ENCODE results near the gene PPP4R1.

The PPP4R1 gene

DNA sequence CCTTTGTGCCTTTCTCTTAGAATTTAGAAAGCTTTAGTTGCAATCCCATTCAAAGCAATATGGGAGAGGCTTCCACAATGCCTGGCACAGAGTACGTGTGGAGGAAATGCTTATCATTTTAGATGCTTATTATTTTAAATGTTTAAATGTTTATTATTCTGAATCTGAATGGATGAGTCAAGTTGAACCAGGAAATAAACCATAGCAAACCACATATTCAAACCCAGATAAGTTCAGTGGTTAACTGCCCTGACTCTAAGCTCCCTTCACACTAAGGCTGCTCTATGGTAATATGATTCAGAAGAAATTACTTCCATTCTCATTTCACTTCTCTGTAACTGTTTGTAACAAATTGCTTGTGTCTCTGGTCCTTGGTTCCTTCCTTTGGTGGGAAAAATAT lies 5.2 kb upstream of the PPP4R1 start:
- no peak overlapping the region for H3K4me3 ChIP-seq (ENCODE audit: low read length, poor library complexity, severe bottlenecking)
- no peak overlapping the region for H3K9ac ChIP-seq (ENCODE audit: low read depth, low read length, poor library complexity, severe bottlenecking)
- no peak for TF ChIP-seq EZH2phosphoT487 (IDR thresholded peaks at IDR 0.05; ENCODE audit: borderline replicate concordance)
- TF ChIP-seq, protein P1, sequence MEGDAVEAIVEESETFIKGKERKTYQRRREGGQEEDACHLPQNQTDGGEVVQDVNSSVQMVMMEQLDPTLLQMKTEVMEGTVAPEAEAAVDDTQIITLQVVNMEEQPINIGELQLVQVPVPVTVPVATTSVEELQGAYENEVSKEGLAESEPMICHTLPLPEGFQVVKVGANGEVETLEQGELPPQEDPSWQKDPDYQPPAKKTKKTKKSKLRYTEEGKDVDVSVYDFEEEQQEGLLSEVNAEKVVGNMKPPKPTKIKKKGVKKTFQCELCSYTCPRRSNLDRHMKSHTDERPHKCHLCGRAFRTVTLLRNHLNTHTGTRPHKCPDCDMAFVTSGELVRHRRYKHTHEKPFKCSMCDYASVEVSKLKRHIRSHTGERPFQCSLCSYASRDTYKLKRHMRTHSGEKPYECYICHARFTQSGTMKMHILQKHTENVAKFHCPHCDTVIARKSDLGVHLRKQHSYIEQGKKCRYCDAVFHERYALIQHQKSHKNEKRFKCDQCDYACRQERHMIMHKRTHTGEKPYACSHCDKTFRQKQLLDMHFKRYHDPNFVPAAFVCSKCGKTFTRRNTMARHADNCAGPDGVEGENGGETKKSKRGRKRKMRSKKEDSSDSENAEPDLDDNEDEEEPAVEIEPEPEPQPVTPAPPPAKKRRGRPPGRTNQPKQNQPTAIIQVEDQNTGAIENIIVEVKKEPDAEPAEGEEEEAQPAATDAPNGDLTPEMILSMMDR (conservative IDR thresholded peaks at IDR 0.05; ENCODE audit: low read length): no peak
- no peaks in the 10 kb centered on the region for H3K9me3 ChIP-seq (ENCODE audit: insufficient read depth, low read depth, low read length)
- peaks cover 24% of the 10 kb centered on the region for H3K4me1 ChIP-seq (ENCODE audit: insufficient read depth, low read length, poor library complexity, severe bottlenecking)
- peaks cover 9% of the 10 kb centered on the region; the same call in 1 of the 2 replicates for H3F3A ChIP-seq (ENCODE audit: low read depth)
- no peaks in the 10 kb centered on the region for H3K36me3 ChIP-seq (ENCODE audit: insufficient read depth, low read length)
- H3K9me2 ChIP-seq (replicated peaks; ENCODE audit: low read depth, low read length): no peaks in the 10 kb centered on the region
- H3K27me3 ChIP-seq (ENCODE audit: insufficient read depth, low read length, poor library complexity, severe bottlenecking): no peaks in the 10 kb centered on the region
- H3K79me2 ChIP-seq (ENCODE audit: insufficient read depth, low read length): peaks cover 8% of the 10 kb centered on the region; the same call in 1 of the 2 replicates
- H4K20me1 ChIP-seq (ENCODE audit: insufficient read depth, low read length, poor library complexity, severe bottlenecking): no peaks in the 10 kb centered on the region
- H2AFZ ChIP-seq (ENCODE audit: low read length): no peak overlapping the region
- peak overlapping the region; percentile 31 for H3K4me2 ChIP-seq (ENCODE audit: low read depth, low read length, poor library complexity, severe bottlenecking)

DNA sequence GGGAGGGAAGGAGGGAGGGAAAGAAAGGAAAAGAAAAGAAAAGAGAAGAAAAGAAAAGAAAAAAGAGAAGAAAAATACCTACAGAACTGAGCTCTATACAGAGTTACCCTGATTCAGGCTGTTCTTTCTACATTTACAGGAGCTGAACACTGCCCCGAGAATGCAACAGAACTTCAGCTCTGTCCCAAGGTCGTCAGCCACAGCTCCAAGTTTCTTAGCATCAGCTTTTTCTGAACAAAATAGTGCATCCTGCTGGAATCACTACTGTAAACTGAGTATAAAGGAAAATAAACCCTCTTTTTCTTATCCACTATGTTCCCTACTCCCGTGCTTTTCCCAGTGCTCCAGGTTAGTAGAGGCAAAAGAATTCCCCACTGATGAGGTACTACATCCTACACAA lies 4.7 kb upstream of the PPP4R1 start:
- Histone ChIP-seq H3F3A (ENCODE audit: low read depth) (peaks cover 9% of the 10 kb centered on the region; the same call in 1 of the 2 replicates), H3K4me3 (ENCODE audit: low read length, poor library complexity, severe bottlenecking) (no peak overlapping the region), H3K4me1 (ENCODE audit: insufficient read depth, low read length, poor library complexity, severe bottlenecking) (peaks cover 24% of the 10 kb centered on the region), H3K79me2 (ENCODE audit: insufficient read depth, low read length) (peaks cover 8% of the 10 kb centered on the region; the same call in 1 of the 2 replicates), H3K9ac (ENCODE audit: low read depth, low read length, poor library complexity, severe bottlenecking) (no peak overlapping the region), H3K4me2 (ENCODE audit: low read depth, low read length, poor library complexity, severe bottlenecking) (peak overlapping the region; percentile 31), H4K20me1 (ENCODE audit: insufficient read depth, low read length, poor library complexity, severe bottlenecking) (no peaks in the 10 kb centered on the region), H3K36me3 (ENCODE audit: insufficient read depth, low read length) (no peaks in the 10 kb centered on the region), H3K9me3 (ENCODE audit: insufficient read depth, low read depth, low read length) (no peaks in the 10 kb centered on the region), H3K27me3 (ENCODE audit: insufficient read depth, low read length, poor library complexity, severe bottlenecking) (no peaks in the 10 kb centered on the region), H2AFZ (ENCODE audit: low read length) (no peak overlapping the region), H3K9me2 (replicated peaks; ENCODE audit: low read depth, low read length) (no peaks in the 10 kb centered on the region)
- TF ChIP-seq EZH2phosphoT487 (IDR thresholded peaks at IDR 0.05; ENCODE audit: borderline replicate concordance): no peak
- TF ChIP-seq, protein P1 (conservative IDR thresholded peaks at IDR 0.05; ENCODE audit: low read length): no peak

DNA sequence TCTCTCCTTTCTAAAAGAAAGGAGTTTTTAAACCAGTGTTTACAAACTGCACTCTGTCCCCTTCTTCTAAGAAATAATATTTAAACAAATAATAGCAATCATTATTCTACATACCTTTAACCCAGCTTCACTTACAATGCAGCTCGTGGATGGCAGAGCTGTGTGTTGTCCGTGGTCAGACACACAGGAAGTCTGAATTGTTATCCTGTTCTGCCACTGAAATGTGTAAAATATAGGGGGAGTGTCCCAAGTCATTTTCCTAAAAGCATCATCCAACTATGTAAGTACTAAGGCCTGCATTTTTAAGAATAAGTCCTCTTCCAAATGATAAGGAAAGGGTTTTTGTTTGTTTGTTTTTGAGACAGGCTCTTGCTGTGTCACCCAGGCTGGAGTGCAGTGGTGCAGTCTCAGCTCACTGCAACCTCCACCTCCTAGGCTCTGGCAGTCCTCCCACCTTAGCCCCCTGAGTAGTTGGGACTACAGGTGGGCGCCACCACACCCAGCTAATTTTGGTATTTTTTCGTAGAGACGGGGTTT lies 2.7 kb upstream of the PPP4R1 start:
- Histone ChIP-seq H3K36me3 (ENCODE audit: insufficient read depth, low read length) (no peaks in the 10 kb centered on the region), H2AFZ (ENCODE audit: low read length) (peak overlapping the region; percentile 46), H3K4me3 (ENCODE audit: low read length, poor library complexity, severe bottlenecking) (no peak overlapping the region), H3K27me3 (ENCODE audit: insufficient read depth, low read length, poor library complexity, severe bottlenecking) (no peaks in the 10 kb centered on the region), H3K79me2 (ENCODE audit: insufficient read depth, low read length) (peaks cover 27% of the 10 kb centered on the region), H3K9ac (ENCODE audit: low read depth, low read length, poor library complexity, severe bottlenecking) (no peak overlapping the region), H3K4me1 (ENCODE audit: insufficient read depth, low read length, poor library complexity, severe bottlenecking) (peaks cover 35% of the 10 kb centered on the region), H3K9me2 (replicated peaks; ENCODE audit: low read depth, low read length) (no peaks in the 10 kb centered on the region), H3F3A (ENCODE audit: low read depth) (peaks cover 9% of the 10 kb centered on the region; the same call in 1 of the 2 replicates), H3K4me2 (ENCODE audit: low read depth, low read length, poor library complexity, severe bottlenecking) (peak overlapping the region; percentile 35), H4K20me1 (ENCODE audit: insufficient read depth, low read length, poor library complexity, severe bottlenecking) (peaks cover 16% of the 10 kb centered on the region), H3K9me3 (ENCODE audit: insufficient read depth, low read depth, low read length) (no peaks in the 10 kb centered on the region)
- no peak for TF ChIP-seq EZH2phosphoT487 (IDR thresholded peaks at IDR 0.05; ENCODE audit: borderline replicate concordance)
- TF ChIP-seq, protein P1 (conservative IDR thresholded peaks at IDR 0.05; ENCODE audit: low read length): no peak

All from Loucy (cell line).